ENCODE results near the gene METTL14.

METTL14 gene

DNA sequence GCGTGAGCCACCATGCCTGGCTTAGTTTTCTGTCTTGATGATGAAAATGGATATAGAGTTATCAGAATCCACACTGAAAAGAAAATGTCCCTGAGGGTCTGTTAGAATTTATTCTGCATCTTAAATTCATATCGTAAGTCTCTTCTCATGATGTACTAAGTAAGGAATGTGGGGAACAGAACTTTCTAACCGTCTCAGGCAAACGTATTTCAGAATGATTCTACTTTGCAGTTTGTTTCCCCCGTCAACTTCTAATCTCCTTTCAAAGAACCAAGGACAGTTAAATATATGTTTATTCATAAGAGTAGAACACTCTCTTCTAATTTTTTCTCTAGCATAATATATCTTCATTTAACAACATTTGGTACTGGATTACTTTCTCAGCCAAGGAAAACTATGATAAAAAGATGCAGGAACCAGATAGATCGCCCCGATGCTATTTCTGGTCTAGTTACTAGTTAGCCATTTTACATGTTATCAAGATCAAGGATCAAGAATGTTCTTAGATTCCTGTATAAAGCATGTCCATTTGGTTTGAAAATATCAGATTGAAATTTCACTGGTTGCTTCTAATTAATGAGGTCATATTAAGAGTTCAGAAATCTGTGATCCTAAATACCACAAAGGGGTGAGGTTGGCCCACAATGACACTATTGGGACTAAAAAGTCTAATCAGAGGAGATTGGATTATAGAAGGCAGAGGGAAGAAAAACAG, 49.5 kb downstream of the METTL14 start:
- DNase-seq (ENCODE audit: low read depth), result no peak

DNA sequence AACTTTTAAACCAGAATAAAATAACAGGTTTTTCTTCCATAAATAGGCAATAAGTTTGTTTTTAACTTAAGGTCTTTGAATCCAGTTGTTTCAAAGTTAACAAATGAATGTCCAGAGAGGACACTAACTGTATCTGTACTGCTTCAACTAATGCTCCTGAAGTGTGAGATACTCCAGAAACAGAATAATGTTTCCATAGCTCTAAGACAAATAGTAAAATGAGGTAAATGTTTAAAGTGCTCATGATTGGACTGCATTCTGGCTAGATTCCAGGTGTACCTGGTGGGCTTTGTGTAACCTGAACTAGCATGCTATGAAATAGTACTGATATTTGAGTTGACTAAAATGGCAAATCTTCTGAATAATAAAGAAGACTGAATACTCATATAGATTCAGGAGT, 51.7 kb downstream of the METTL14 start:
- no peak for DNase-seq (ENCODE audit: low read depth)

DNA sequence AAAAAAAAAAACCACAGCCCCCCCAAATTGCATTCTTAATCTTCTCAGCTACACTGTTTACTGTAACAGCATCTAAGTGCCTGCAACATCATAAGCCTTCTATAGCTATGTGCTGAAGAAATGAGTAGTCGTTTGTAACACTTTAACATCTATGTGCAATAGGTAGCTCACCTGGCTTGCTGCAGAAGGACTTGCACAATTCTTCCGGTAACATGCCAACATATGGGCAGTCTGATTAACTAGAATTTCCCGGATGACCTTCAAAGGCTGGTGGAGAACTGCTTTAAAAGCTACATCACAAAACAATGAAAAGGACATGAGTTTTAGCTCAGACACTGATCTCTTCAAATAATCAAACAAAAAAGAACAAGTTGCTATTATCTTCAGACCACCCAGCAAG, 52.9 kb downstream of the METTL14 start:
- DNase-seq (ENCODE audit: low read depth), result no peak

DNA sequence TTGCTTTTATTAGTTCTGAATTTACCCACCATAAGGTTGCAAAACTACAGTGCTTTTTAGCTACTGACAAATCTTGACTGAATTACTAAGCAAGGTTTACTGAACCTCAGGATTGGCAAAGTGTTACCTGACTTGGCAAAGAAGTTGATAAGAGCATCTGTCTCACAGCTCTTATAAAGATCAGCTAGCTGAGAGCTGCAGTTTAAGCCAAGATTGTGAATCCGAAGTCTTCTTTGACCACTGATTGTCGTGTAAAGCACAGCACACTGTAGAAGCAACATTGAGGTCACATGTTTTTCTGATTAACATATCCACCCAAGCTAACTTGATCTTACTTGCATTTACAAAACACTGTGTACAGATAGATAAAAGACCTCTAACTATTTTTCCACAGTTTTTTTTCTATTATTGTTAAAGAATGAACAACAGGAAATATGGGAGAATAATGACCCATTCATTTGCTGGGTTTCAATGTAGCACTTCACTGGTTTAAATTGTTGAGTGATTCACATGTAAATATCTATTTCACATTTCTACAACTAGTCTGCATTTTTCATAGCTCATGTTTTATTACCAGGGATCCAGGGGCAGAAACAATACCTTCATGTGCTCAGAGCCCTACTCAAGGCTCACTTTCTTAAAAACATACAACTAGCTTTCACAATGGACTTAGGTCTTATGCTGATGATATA, 54.0 kb downstream of the METTL14 start:
- DNase-seq (ENCODE audit: low read depth), result no peak

DNA sequence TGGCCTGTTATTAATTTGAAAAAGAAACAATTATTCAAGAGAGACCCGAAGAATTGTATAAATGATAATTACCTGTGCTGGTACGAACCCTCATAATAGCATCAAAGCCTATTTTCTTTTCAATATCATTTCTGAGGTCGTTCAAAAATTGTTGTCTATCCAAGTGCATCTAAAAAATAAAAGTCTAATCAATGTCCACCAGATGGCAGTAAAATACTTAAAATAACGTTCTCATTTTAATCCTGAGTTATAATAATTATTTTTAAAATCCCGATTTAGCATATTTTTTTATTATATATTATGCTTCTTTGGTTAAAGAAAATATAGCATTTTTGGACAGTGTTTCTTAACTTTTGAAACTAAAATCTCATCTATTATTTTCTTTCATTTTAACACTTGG, 55.7 kb downstream of the METTL14 start:
- DNase-seq (ENCODE audit: low read depth), result no peak

DNA sequence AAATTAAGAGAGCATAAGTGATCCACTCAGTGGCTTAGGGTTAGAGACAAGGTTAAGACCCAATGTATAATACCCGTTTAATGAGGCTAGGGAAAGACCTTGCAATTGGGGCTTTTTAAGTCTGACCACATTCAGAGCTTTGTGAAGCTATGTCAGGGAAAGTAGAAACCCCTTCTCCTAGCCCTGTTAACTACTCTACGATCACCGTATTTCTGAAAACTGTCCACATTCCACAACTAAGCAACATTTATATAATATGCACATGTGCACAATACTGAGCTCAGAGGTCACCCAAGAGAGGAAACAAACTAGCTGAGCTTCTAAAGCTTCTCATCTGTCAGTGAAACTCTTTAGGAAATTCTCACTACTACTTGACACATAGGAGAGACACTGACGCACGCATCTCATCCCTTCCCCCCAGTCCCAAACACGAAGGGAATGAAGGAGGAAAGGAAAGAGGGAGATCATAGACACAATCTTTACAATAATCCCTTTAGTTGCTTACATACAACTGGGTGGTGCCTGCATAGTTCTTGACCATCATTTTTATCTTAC, 56.2 kb downstream of the METTL14 start:
- no peak for DNase-seq (ENCODE audit: low read depth)

DNA sequence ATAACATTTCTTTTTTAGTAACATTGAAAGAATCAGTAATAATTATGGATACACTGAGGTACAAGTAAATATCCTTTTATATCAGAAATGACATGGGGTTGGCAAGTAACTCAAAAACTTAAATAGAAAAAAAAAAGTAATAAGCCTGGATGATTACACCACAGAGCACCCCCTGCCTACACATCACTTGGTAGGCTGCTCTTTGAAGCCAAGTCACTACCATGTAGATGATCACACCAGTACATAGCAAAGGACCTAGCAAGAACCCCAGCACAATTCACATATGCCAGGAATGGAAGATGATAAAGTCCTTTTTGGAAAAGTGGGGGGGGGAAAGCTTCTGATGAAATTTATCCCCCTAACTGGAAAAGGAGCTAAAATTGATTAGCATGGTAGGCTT, 56.9 kb downstream of the METTL14 start:
- DNase-seq (ENCODE audit: low read depth), result no peak

DNA sequence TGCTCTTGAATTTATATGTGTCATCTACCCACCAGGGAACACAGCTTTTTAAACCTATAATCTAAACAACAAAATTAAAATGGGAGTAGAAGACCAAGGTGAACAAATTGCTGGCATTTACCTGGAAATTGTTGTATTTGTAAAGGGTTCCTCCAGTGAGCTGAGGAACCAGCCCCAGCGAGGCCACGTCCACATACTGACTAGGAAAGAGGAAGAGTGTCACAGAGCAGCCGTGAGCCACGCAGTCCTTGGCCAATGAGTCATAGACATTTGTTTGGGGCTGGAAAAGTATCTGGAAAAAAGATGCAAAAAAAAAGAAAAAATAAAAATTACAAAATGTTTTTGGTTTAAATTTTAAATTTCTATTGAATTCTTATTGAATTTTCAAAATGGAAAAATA, 58.7 kb downstream of the METTL14 start:
- no peak for DNase-seq (ENCODE audit: low read depth)

DNA sequence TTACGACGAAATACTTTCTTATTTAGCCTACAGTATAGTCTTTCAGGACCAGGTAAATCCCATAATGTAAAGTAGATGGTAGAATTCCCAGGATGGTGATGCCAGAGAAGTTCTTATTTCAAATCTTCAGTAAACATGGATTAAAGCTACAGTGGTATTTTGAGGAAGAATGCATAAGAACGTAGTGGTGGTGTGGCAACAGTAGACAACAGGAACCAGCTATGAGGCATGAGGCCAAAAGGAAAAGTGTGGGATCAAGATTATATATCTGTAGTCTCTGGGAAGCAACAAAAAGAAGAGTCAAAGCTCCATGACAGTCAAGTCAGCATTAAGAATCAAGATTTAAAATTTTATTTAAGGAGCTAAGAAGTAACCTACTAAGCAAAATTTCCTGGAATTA, 60.2 kb downstream of the METTL14 start:
- DNase-seq (ENCODE audit: low read depth), result no peak

DNA sequence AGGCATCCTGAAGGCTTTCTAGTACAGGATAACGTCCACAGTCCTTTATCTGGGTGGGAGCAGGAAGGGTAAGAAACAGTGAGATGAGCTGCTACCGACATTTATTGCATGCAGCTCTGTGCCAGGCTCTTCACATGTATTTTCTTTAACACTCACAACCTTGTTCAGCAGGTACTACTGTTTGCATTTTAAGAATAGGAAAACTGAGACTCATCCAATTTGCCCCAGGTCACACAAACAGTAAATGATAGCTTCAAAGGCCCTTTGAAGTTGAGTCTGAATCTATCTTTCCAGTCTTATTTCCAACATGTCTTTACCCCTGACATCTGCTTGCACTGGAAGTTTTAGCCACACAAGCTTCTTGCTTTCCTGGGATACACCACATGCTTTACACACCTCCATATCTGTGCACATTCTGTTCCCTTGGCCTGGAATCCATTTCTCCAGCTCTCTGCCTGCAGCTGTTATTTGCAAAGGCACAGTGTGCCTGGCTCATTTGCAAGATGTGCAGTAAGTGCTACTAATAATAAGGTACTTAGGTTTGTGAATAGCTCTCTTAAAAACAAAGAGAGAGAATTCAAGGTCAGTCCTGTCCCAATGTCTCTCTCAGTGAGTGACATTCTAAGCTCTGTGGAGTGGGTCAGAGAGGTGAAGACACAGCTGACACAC, 61.2 kb downstream of the METTL14 start:
- no peak for DNase-seq (ENCODE audit: low read depth)

DNA sequence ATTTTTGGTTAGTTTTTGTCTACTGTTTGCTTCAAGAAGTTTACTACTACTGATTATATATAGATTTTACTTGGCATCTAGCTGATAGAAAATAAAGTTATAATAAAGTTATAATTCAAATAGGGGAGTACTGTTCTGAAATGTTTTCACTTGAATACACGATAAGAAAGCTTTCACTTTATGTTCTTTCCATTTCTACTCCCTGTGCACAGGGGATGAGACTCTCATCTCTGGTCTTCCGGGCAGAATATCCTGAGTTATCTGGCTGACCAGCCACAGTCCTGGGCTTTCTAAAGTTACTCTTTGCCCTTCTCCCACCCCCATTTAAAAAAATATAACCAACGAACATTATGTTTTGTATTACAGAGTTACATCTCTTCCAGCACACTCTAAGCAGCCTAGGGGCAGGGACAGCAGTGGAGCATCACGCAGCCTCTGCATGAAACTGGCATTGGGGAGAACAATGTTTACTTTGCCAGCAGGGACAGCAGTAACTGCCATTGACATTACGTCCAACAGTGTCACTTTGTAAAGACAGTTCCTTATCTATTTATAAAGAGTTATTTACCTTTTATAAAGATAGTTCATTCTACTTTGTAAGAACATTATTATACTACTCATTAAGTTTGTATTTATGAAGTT, 64.3 kb downstream of the METTL14 start:
- DNase-seq (ENCODE audit: low read depth), result no peak

DNA sequence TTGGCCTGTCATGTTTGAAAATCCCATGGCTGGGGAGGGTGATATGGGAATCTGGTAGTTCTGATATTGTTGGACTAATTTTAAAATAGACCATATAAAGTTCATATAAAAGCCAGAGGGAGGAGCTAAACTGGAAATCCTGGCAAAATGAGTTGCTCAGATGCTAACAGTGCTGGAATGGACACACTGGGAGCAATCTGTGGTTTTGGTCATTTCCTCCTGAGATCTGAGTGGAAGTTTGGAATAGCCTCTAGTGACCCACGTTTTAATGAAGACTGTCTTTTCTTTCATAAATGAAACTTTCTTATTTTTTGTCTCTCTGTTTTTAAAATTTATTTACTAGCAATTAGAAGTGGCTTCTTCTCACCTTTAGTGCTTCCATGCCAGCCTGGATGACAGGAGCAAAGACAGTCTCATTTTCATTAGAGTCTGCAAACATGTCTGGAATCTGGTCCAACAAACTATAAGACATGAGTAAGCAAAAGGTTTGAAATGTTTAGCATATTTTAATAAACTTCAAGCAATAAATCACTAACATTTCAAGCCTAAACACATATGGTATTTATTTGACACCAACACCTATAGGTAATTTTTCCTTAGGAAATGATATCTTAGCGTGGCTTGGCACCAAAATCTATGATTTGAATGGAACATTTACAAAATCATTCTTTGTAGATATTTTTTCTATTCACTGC, 66.6 kb downstream of the METTL14 start:
- DNase-seq (ENCODE audit: low read depth), result no peak

DNA sequence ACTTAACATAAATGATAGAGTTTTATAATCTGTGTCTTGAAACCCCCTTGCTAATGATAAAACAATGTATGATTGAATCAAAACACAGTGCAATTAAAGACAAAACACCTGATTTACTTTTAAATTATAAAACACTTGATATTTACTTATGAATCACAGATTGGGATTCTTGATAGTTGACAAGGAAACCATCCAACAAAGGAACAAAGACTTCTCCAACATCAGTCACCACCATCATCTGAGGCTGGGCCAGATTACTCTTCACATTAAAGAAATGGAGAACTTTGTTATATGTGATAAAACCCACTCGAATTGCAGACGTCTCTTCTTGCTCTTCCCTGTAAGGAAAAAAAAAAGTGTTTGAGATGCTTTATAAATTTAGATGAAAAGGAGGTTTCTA, 67.4 kb downstream of the METTL14 start:
- no peak for DNase-seq (ENCODE audit: low read depth)

DNA sequence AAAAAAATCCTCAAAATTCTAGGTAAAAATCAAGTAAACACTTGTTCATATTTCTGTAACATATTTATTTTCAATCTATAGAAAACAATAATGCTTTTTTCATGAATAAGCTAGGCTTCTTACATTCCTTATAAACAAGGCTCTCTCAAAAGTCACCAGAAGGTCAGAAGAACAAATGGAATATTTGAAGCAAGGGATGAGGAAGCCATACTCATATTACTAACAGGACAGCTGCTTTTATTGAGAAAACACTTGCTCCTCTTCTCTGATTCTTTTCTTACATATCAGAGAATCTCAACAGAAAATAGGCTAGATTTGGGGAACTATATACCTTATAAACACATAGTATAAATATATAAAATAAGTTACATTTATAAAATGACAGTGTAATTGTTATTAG, 67.9 kb downstream of the METTL14 start:
- no peak for DNase-seq (ENCODE audit: low read depth)

DNA sequence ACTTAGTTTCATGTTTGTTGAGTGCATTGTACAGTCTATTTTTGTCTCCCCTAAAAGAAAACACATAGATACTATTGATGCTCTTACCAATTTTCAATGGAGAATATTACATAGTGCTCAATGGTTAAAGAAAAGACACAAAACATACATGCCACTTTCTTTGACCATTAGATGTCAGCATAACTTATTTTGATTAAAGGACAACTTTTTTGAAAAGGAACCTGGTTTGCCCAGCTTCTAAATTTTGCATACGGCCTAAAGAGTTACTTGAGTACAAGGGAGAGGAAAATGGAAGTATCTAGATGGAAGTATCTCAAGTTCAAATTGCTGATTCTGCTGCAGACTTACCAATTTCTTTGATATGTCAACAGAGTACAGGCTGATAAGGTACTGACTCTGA, 68.5 kb downstream of the METTL14 start:
- DNase-seq (ENCODE audit: low read depth), result no peak

DNA sequence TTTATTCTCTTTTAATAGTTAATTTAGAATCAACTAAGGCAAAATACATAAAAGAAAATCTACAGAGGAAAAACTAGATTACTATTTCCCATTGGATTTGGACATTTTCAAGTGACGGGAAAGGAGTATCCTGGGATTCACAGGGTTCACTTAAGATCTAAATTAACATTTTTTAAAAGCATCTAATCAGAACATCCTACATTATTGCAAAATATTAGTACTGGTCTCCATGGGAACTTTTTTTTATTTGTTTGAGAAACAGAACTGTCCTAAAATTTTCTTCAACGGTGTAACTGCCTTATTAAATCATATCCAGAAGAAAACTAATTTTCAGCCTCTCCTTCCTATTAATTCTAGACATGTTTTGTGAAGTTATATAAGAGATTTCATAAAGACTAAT, 69.7 kb downstream of the METTL14 start:
- no peak for DNase-seq (ENCODE audit: low read depth)

DNA sequence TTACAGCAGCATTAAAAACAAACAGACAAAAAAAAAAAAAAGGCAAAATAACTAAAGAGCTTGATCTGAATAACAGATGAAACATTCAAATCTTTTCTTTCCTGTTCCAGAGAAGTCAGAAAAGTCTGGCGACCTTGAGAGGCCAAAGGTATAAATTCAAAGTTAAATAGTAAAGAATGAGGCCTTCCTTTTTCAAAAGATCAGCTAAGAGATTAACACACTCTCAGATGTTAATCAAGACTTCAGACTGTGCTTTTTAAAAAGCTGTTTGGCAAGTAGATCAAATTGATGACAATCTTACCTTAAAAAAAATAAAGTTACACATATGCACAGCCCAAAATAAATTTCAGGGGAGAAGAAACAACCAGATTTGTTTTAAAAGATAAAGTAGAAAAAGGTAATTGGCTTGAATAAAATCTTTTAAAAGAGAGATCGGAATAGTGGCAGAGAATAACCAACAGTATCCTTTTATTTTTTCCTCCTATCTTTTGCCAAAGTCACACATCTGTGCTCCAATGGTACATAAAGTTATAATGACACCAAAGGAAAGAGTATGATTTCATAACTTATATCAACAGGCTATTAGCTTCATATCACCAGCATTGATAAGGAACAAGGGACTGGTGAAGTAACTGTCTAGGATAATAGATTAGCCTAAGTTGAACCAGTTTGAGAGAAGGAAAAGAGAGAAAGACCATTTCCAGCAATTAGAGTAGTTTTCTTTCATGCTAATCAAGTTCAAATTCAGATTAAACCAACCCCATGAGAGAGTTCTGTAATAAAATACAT, 70.4 kb downstream of the METTL14 start:
- no peak for DNase-seq (ENCODE audit: low read depth)

DNA sequence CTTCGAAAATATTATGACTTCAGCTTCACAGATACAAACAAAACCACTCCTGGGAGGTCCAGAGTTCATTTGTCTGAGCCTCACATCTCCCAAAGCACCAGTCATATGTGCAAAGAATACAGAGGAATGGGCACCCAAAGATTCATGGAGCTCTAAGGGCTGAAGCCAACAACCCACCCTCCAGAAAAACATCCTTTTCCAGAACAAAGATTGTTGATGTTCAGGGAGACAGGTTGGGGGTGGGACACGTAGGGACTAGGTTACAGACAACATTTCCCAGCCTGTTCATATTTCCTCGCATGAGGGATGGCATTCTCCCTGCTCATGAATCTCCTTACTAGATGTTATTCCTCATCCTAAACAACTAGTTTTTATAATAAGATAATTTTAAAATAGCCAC, 71.2 kb downstream of the METTL14 start:
- DNase-seq (ENCODE audit: low read depth), result no peak

DNA sequence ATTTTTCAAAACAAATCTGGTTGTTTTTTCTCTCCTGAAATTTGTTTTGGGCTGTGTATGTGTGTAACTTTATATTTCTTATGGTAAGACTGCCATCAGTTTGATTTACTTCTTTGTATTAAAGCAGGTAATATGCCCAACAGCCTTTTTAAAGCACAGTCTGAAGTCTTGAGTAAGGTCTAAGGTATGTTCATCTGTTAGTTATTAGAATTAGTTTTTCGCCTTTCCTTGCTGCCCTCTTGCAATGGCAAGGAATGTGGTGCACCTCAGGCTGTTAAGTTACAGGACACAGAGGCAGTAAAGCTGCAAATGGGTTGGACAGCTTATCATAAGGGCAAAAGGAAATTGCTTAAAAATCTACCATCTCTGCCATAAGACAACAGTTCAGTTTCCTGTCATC, 71.8 kb downstream of the METTL14 start:
- no peak for DNase-seq (ENCODE audit: low read depth)

DNA sequence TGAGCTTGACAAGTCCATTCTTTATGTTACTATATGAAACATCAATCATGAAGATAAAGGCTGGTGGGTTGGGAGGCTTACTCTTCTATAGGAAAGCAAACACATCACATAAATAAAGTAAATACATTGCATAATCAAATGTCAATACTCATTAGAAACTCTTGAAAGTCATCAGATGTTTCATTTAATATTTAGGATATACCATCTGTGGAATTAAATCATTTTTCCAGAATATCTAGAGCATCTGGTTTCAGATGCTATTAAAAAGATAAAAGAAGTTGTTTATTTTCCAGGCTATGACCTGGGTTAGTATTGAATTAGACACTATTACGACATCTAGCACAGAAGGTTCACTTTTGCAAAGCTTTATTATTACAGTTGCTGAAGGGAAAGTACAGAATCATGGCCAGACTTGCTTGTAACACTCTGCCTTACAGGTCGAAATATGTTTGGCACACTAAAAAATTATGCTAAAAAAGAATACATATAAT, 72.6 kb downstream of the METTL14 start:
- DNase-seq (ENCODE audit: low read depth), result no peak

DNA sequence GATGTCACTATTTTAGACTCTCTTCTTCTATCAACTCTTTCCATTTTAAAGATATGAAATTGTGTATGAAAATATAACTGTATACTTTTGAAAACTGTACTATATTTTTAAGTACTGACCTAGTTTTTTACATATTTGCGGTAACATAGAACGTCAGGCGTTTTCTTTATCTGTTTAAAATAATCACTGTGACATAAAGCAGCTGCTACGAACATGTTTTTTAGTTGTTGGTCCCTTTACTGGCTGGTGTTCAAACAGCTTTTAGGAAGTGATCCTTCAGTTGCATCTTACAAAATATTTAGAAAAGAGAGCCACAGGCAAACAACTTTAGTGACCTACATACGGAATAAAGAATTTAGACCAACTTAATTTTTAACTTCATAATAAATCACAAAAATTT, 73.1 kb downstream of the METTL14 start:
- DNase-seq (ENCODE audit: low read depth), result no peak

Data from GM04503 (cell line).